ENCODE data around the gene LAPTM4A. TPM values are rescaled to one million over a fixed set of nuclear protein-coding genes. Genes with fewer than 3 reads are reported as not detected.
A peak's percentile ranks its signal among the peaks of the same experiment; 100 is the strongest.

LAPTM4A gene
- total and polyA plus RNA-seq, 9 donors, result 170 to 843 (median 282) TPM

- intact Hi-C loops (cut with DNase I), result no loop called here
- 46 to 50% (median 48%) methylated on average over 6 of the region's 6 CpGs for WGBS, 3 donors
Observed at GRCh38 chr2:20065885-20066602, 14.6 kb upstream of the LAPTM4A start.

GRCh38 chr2:20064841-20065240, 13.4 kb upstream of the LAPTM4A start:
- TF ChIP-seq CTCF (IDR thresholded peaks at IDR 0.05) (no peak), EP300 (IDR thresholded peaks at IDR 0.05) (no peak), POLR2A (IDR thresholded peaks at IDR 0.05) (no peak)
- H3K27me3 ChIP-seq, result no peaks in the 10 kb centered on the region
- no peaks in the 10 kb centered on the region for H3K36me3 ChIP-seq
- H3K9me3 ChIP-seq, result no peaks in the 10 kb centered on the region
- intact Hi-C loops (cut with DNase I), result no loop called here
- H3K4me1 ChIP-seq (ENCODE audit: insufficient read depth), result peaks cover 6% of the 10 kb centered on the region
- DNase-seq, result no peak
- H3K4me3 ChIP-seq, result no peak overlapping the region
- H3K27ac ChIP-seq, result no peak overlapping the region

More at GRCh38 chr2:20065885-20066602, 14.6 kb upstream of the LAPTM4A start:
- H3K4me3 ChIP-seq, result no peak overlapping the region
- no peak overlapping the region for H3K27ac ChIP-seq
- no peaks in the 10 kb centered on the region for H3K9me3 ChIP-seq
- peak in 3 of 5 donors; percentile 46 to 53 (median 52) for DNase-seq
- TF ChIP-seq POLR2A (IDR thresholded peaks at IDR 0.05) (no peak), EP300 (IDR thresholded peaks at IDR 0.05) (no peak), CTCF (IDR thresholded peaks at IDR 0.05) (no peak)
- no peaks in the 10 kb centered on the region for H3K27me3 ChIP-seq
- no peaks in the 10 kb centered on the region for H3K36me3 ChIP-seq
- H3K4me1 ChIP-seq (ENCODE audit: insufficient read depth), result peaks cover 10% of the 10 kb centered on the region

- Histone ChIP-seq H3K36me3 (no peaks in the 10 kb centered on the region), H3K9me3 (no peaks in the 10 kb centered on the region), H3K27me3 (no peaks in the 10 kb centered on the region), H3K27ac (no peak overlapping the region), H3K4me1 (ENCODE audit: insufficient read depth) (peaks cover 6% of the 10 kb centered on the region), H3K4me3 (no peak overlapping the region)
- WGBS, 3 donors, result 97 to 99% (median 98%) methylated on average over 3 of the region's 3 CpGs
- TF ChIP-seq CTCF (IDR thresholded peaks at IDR 0.05) (no peak), EP300 (IDR thresholded peaks at IDR 0.05) (no peak), POLR2A (IDR thresholded peaks at IDR 0.05) (no peak)
- DNase-seq, result no peak
- intact Hi-C loops (cut with DNase I), result no loop called here
Observed at GRCh38 chr2:20064421-20064820, 13.0 kb upstream of the LAPTM4A start.

GRCh38 chr2:20062615-20063545, 11.5 kb upstream of the LAPTM4A start:
- Histone ChIP-seq H3K4me1 (ENCODE audit: insufficient read depth) (peaks cover 4% of the 10 kb centered on the region), H3K9me3 (no peaks in the 10 kb centered on the region), H3K4me3 (no peak overlapping the region), H3K36me3 (no peaks in the 10 kb centered on the region), H3K27me3 (no peaks in the 10 kb centered on the region), H3K27ac (no peak overlapping the region)
- intact Hi-C loops (cut with DNase I), result no loop called here
- no peak for TF ChIP-seq EP300 (IDR thresholded peaks at IDR 0.05)
- TF ChIP-seq POLR2A (IDR thresholded peaks at IDR 0.05), result no peak
- no peak for TF ChIP-seq CTCF (IDR thresholded peaks at IDR 0.05)
- 63 to 75% (median 72%) methylated on average over 11 of the region's 11 CpGs for WGBS, 3 donors
- peak in 1 of 5 donors; percentile 44 for DNase-seq
